HTERT RPE-1 (cell line): Measurements from ENCODE around the gene ADD2.
"Not testable (repeated sequence)": the region's sequence is repeated elsewhere in the genome, so short reads cannot be mapped to it uniquely, and the experiment has no call there.

Experiments used
- in situ Hi-C: fragments of 300-500 bp; cut with MboI; formaldehyde crosslinking; loops from 4 replicates; pipeline ENCODE4 v1.14.3; 2020; ENCODE audit warnings: low sequenced_read_pairs

The ADD2 gene, protein sequence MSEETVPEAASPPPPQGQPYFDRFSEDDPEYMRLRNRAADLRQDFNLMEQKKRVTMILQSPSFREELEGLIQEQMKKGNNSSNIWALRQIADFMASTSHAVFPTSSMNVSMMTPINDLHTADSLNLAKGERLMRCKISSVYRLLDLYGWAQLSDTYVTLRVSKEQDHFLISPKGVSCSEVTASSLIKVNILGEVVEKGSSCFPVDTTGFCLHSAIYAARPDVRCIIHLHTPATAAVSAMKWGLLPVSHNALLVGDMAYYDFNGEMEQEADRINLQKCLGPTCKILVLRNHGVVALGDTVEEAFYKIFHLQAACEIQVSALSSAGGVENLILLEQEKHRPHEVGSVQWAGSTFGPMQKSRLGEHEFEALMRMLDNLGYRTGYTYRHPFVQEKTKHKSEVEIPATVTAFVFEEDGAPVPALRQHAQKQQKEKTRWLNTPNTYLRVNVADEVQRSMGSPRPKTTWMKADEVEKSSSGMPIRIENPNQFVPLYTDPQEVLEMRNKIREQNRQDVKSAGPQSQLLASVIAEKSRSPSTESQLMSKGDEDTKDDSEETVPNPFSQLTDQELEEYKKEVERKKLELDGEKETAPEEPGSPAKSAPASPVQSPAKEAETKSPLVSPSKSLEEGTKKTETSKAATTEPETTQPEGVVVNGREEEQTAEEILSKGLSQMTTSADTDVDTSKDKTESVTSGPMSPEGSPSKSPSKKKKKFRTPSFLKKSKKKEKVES

DNA sequence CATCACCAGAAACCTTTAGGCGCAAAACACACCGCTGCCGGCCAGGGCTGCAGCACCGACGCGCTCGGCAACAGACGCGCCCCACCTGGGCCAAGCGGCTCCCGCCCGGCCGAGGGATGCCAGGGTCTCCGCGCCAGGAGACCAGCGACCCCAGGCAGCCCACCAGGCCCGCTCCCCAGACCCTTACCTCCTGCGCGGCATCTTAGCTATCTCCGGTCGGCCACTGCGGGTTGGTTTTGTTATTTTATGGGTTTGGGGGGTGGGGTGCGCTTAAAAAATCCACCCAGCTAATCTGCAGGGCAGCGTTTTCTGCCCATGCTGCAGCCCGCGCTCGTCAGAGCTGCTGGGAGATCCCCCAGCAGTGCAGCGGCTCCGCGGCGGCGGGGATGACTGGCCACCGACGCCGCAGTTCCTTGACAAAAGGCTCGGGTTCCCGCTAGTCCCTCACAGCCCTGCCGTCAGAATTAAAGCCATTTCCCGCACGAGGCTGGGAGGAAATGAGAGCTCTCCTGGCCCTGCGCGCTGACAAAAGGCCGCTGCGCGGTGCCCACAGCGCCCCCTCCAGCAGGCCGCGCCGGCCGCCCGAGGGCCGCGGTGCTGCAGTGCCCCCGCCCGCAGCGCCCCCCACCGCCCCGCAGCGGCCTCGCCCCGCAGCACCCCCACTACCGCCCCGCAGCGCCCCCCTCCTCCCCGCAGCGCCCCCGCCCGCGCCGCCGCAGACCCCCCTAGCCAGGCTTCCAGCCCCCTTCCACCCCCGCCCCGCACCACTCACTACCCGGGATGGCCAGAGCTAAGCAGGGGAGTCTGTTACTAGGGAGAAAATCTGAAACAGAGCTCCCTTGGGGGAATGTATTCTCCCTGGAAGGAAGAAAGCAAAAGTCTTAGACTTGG lies at the start of gene ADD2:
TSS of gene ADD2 (minus strand) at position 502 of the 891 bp plus-strand sequence. CDS start 61,792 bp downstream, outside the sequence.
- in situ Hi-C loops = no loop called here

DNA sequence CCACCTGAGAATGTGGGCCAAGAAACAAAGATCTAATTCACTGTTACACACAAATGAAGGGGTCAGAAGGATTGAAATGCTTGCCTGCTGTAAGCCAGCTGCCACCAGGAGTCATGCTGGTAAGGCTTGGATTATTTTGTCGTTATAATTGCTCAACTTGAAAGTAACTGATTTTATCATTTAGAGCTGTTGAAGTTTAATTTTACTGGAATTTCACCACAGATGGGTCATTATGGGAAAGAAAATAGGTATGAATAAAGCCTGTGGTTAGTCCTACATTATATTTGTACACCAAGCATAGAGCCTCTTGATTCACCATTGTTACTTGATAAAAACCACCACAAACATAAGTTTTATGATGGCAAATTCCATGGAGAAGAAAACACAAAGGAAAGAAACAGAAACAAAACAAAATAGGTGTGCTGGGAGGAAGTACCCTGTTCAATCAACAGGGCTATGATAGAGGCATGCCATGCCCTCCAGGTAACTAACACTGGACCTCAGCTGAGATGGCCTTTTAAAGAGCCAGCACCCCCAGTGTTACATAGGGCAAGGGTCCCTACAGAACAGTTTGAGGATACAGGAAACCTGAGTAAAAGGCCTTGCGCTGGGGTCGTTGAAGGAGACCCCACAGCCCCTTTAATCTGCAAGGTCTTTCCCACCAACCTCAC lies 49.4 kb upstream of the ADD2 start:
- in situ Hi-C loops = no loop called here

DNA sequence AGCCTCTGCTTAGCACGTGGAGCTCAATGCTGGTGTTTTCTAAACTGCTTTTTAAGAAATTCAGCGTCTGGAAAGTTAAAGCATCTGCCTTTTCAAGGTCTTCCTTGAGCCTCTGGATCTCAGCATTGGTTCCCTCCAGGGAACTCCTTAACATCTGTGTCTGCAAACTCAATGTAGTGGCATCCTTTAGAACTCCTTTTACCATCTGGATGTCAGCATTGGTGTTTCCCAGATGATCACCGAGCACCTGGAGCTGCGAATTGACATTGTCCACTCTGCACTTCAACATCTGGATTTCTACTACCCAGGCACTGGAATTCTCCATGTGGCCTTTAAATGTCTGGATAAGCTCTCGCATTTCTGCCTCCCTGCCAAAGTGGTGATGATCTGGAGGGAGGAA lies 48.7 kb upstream of the ADD2 start:
- in situ Hi-C loops = no loop called here

DNA sequence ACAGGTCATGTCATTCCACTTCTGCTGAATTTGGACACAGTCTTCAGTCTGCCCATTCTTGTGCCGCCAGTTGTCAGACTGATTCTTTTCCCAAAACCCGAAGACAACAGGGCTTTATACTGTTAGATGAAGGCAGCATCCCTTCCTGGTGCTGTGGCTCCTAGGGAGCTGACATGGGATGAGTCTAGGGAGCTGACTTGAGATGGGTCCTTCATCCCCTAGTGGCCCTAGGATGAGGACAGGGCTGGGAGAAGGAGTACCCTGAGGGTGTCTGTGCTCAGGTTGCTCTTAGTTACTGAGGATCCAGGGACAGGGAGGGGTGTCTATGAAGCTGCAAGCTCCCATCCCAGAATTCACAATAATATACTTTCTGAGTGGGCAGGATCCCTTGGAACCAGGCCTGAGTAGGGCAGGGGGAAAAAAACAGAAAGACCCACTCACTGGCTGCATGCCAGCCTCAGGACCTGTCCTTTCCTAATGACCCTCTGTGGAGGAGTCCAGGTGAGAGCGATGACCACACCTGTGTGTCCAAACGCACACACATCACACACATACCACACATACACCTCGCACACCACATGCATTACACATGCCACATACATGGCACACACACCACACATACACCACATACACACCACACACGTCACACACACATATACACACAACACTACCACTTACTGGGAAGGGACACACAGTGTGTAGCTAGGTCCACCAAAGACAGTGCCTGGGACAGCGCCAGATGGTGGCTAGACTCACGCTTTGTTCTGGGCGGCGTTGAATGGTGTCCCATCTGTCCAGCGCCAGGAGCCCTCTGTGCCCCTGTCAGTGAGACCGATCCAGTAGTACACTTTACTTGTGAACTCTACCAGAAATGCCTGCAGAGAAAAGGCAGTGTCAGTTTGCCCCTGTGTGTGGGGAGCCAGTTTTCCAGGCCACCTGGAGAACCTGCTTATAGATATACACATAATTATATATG lies 41.3 kb upstream of the ADD2 start:
- in situ Hi-C loops = no loop called here

DNA sequence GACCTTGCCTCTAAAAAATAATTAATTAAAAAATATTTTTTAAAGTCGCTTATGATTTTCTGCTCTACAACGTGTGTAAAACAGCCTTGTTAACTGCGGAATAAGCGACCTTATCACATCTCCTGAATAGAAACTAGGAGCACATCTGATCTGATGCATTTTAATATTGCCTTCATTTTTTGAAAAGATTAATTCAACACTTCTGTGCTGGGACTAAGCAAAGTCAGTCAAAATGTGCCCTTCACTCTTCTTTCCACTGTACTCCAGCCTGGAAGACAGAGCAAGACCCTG lies 39.8 kb upstream of the ADD2 start:
- in situ Hi-C loops = no loop called here

DNA sequence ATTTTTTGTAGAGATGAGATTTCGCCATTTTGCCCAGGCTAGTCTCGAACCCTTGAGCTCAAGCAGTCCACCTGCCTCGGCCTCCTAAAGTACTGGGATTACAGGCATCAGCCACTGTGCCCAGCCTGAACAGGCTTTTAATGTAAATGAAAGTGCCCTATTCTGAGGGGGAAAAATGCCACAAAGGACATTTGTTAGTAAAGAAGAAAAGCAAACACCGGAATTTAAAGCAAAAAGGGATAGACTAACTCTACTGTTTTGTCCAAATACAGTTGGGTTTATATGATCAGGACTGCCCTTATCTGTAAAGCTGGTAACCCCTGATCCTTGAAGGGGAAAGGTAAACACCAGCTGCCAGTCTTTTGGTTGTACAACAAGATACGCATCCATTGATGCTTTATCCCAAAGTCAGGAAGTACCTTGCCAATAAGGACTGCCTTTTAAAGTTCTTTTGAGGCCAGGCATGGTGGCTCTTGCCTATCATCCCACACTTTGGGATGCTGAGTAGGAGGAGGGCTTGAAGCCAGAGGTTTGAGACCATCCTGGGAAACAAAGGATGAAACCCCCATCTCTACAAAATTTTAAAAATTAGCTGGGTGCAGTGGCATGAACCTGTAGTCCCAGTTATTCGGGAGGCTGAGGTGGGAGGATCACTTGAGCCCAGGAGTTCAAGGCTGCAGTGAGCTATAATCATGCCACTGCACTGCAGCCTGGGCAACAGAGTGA lies 39.3 kb upstream of the ADD2 start:
- in situ Hi-C loops = no loop called here

DNA sequence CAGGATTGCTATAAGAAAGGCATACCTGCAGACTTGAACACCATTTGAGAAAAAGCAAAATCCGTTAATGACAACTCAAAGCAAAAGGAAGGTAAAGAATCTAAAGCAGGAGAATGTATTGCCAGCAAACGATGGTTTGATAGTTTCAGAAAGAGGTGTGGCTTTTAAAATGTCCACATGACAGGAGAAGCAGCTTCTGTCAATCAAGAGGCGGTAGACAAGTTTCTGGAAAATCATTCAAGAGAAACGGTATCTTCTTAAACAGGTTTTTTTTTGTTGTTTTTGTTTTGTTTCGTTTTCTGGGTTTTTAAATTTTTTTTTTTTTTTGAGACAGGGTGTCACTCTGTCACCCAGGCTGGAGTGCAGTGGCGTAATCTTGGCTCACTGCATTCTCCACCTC lies 38.6 kb upstream of the ADD2 start:
- in situ Hi-C loops = no loop called here

DNA sequence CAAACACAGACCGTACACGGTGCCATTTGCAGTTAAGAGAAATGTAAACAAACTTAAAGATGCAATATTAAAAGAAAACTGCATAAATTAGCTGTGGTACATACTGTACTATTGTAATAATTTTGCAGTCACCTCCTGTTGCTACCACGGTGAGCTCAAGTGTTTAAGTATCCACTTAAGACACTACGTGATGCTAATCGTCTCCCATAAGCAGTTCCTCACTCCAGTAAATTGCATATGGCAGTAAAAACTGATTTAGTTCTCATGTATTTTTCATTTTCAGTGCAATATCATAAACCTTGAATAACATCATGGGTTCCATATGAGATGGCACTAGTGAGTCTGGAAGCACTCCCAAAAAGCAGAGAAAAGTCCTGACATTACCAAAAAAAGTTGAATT lies 38.0 kb upstream of the ADD2 start:
- in situ Hi-C loops = no loop called here

DNA sequence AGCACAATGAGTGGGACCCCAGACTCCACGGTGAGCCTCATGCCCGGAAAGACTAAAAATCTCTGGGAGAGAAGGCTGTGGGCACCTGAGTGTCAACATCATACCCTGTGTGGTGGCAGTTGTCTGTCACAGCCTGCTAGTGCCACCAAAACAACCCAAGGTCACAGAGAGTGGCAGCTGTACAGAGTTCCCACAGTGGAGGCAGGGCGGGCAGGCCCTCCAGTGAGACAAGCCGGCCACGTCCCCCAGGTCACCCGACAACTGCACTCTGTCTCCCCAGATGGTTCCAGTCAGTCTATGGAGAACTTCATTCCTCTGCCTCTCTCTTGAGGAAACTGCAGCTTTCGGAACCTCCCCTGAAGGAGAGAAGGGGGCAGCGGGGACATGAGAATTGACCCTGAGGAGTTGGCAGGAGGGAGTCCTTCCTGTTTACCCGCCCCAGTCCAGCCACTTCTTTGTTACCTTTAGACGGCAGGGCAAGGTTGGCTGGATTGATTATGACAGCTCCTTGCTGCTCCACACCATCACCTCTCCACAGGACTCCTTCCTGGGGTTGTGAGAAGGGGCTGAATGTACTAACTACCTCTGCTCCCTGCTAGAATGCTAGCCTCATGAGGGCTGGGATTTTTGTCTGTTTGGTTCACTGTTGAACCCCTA lies 33.7 kb upstream of the ADD2 start:
- in situ Hi-C loops = no loop called here

DNA sequence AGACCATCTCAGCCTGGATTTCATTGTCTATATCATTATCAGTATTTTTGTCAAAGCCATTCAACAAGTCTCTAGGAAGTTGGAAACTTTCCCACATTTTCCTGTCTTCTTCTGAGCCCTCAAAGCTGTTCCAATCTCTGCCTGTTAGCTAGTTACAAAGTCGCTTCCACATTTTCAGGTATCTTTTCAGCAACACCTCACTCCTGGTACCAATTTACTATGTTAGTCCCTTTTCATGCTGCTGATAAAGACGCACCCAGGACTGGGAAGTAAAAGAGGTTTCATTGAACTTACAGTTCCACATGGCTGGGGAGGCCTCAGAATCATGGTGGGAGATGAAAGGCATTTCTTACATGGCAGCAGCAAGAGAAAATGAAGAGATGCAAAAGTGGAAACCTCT lies 31.7 kb upstream of the ADD2 start:
- in situ Hi-C loops = no loop called here

DNA sequence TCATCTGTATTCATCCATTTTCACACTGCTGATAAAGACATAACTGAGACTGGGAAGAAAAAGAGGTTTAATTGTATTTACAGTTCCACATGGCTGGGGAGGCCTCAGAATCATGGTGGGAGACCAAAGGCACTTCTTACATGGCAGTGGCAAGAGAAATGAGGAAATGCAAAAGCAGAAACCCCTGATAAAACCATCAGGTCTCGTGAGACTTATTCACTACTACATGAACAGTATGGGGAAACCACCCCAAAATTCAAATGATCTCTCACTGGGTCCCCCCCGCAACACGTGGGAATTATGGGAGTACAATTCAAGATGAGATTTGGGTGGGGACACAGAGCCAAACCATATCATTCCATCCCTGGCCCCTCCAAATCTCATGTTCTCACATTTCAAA lies 30.0 kb upstream of the ADD2 start:
- in situ Hi-C loops = not testable (repeated sequence)

DNA sequence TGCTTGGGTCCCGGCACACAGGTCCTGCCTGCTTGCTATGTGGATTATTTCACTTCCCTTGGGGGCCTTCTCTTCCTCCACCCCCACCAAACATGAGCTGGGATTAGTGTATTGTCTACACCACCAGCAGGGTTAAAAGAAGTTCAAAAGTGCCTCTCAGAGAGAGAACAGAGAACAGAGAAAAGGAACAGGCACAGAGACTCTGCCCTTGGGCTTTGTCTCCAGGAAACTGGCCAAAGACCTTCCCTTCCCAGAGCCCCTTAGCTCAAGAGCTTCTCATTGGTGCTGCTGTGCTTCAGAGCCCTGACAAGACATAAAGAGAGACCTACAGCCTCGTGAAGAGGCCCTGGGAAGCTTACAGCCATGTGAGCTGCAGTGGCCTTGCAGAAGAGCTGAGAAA lies 29.5 kb upstream of the ADD2 start:
- in situ Hi-C loops = no loop called here

DNA sequence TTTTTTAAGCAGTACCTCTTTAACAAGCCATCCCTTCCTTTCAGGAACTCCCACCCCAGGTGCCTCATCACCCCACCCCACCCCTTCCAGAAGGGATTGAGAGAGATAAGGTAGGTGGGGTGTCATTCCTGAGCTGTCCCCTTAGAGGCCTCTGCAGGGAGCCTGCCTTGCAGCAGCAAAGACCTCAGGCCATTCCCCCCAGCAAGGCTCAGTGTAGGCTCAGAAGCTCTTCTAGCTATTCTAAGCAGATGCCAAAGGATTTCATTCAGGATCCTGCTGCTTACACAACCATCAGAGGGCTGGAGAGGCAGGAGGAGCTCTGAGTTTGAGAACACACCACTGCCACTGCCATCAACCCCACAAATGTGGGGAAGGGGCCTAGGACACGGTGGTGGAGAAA lies 28.3 kb upstream of the ADD2 start:
- in situ Hi-C loops = no loop called here

DNA sequence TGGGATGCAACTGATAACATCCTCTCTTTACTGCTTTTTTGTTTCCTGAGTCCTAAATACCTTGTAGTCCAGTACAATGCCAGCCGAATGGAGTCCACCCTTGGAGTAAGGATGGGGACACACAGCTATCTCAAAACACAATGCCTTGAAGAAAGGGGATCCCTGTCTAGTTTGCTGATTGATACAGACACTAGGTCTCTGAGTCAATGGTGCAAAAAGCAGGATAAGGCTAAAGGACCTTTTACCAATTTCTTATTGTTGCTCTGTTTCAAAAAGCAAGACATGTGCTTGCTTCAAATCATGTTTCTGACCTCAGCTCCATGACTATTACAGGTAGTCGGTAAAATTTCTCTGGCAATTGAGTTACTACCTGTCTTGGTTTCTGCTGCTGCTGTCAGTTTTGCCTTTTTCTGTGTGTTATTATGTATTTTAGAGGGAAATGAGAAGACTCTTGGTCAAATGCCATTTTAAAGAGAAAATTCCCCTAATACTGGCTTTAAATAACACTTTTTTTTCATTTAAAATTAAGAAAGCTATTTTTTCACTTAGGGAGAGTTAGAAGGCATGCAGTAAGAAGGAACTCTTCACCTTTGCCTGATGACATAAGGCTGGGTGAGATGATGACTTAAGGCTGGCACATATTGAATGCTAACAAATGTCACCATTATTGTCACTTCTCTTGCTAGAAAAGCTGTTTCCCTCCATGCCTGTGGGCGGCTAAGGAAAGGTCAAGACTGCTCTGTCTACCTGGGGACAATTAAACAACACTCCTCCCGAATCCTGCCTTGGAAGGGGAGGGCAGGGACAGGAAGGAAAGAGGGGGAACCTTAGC lies 27.4 kb upstream of the ADD2 start:
- in situ Hi-C loops = no loop called here

DNA sequence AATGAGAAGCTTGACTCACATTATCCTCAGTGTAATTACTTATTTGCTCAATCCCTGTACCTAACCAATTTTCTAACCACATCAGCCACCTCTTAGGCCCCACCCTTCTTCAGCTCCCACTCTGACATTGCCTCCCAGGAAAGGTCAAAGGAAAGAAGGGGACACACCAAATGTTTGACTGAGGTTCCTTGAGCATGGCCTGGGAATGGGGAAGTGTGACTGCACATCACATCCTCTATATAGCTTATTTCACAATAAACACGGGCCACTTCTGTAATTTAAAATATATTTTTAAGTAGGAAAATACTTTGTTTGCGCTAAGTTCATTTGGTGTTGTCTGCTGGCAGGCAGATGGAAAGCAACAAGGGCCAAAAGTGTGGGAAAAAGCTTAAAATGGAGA lies 25.4 kb upstream of the ADD2 start:
- in situ Hi-C loops = no loop called here

DNA sequence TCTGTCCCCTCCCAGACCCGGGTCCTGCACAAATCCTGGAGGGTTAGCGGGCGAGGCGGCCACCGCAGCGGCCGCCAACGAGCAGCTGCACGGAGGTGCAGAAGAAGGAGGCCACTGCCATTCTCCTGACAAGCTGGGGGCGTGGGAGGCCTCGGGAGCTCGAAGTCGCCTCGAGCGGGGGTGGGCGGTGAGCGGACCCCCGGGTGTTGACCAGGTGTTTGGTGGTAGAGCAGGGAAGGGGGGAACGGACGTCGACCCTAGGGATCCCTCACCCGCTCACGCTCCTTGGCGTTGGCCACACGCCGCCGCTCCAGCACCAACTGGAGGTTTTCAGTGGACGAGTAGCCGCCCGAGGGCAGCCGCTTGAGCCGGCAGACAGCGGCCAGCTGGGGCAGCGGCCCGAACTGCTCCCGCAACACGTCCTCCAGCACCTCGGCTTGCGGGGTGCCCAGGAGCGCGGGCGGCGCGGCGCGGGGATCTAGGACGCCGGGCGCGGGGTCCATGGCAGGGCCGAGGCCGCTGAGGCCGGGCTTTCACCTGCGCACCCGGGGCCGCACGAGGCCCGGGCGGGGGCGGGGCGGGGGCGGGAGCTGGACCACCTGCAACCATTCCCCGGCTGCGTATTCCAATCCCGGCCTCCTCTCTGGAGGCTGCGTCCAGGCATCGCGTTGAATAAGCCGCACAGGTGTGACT lies 22.3 kb upstream of the ADD2 start, which contains the start of gene FIGLA:
TSS of gene FIGLA (minus strand) at position 508 of the 693 bp plus-strand sequence. CDS start at position 503, 5 bp downstream.
- in situ Hi-C loops = no loop called here
